GM21825 (cell line): ENCODE data around the gene SIPA1L2.
"Not testable (repeated sequence)": the region's sequence is repeated elsewhere in the genome, so short reads cannot be mapped to it uniquely, and the experiment has no call there.

Source experiments
- ATAC-seq: cut with Tn5 transposase; IDR thresholded peaks from one replicate; pipeline ENCODE4 v1.9.1; 2021; ENCODE audit warnings: mild to moderate bottlenecking, moderate library complexity; ENCODE audit not compliant: unreplicated experiment

The SIPA1L2 gene

DNA sequence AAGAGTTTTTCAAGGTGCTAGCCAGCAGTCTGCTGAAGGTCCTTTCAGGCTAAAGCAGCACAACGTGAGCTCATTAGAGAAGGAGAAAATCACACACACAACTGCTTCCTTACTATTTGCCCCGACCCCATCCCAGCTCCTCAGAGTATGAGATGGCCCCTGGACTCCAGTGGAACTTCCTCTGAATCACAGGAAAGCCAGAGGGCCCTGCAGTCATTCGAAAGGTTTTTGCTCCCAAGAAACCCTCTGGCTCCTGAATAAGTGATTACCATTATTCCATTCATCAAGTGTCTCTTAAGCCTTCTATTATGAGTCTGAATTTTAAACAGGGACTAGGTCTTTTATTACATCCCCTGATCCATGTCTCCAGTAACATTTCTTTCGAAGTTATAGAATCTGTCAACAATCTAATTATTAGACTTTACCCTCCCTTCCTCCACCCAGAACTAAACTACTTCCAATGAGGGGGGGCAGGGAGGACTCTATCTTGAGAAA, 14.6 kb downstream of the SIPA1L2 start:
- ATAC-seq, result no peak

DNA sequence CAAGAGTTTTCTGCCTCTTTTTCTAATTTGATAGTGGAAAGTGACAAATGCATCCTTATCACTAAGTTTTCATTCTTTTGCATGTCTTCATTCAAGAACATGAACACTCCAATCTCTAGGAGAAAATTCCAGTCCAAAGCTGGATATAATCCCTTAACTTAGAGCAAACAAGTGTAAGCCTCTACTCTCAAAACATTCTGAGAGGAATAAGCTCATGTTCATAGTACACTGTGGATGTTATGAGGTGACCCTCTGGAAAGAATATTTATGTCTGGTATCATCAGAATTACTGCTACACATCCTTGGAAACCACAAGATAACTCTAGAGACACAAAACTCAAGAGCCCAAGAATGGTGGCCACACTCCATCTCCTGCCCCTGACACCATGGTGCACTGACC, 15.1 kb downstream of the SIPA1L2 start:
- no peak for ATAC-seq

DNA sequence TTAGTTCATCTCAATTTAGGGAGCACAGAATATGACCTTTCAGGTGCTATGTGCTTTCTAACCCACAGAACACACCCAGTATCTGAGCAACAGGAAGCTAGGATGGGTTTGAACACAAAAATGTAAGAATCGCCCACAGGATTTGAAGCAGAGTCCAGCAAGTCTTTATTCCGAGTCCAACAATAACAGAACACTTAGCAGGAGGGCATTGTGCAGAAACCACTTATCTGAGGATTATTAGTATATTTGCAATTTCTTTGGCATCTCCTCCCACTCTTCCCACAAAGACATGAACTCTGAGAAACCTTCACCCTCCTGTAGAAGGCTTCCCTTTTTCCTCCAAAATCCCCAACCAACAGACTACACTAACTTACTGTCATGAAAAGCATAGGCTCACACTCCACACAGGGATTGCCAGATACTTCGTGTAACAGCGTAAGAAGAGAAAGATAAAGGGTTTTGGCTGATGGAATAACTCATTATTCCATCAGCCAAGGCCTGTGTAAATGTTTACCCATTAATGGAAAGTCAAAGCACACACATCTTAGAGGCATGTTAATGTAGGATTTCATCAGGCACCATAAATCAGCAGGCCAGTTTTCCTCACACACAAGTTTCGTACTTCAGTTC, 16.1 kb downstream of the SIPA1L2 start:
- ATAC-seq, result no peak

- ATAC-seq, result not testable (repeated sequence)
Observed at GRCh38 chr1:232612836-232613235, 17.1 kb downstream of the SIPA1L2 start.

DNA sequence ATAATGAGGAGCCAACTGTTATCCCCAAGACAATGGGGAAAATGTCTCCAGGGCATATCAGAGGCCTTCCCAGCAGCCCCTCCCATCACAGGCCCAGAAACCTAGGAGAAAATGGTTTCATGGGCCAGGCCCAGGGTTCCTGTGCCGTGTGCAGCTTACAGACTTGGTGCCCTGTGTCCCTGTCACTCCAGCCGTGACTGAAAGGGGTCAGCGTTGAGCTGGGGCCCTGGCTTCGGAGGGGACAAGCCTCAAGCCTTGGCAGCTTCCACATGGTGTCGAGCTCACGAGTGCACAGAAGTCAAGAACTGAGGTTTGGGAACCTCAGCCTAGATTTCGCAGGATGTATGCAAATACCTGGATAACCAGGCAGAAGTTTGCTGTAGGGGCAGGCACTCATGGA, 18.1 kb downstream of the SIPA1L2 start:
- ATAC-seq, result no peak

GRCh38 chr1:232610902-232611745, 18.8 kb downstream of the SIPA1L2 start:
- not testable (repeated sequence) for ATAC-seq

- ATAC-seq, result no peak
Observed at GRCh38 chr1:232610192-232610901, 19.6 kb downstream of the SIPA1L2 start.

GRCh38 chr1:232608427-232608826, 21.5 kb downstream of the SIPA1L2 start:
- no peak for ATAC-seq

DNA sequence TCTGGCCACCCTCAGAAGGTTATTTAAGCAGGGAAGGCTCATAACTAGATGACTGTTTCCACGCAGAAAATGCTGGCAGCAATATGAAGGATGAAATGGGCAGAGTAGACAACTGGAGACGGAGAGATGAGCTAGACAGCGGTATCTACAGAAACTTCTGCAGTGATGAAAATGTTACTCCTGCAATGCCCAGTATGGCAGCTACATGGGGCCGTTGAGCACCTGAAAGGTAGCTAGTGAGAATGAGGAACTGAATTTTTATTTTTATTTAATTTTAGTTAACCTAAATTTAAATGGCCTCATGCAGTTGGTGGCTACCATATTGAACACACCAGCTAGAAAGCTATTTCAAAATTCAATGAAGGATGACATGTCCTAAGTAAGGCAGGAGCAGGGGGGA, 27.3 kb downstream of the SIPA1L2 start:
- no peak for ATAC-seq

- no peak for ATAC-seq
Observed at GRCh38 chr1:232600424-232601258, 29.3 kb downstream of the SIPA1L2 start.

- ATAC-seq, result peak; percentile 60
Observed at GRCh38 chr1:232599178-232600041, 30.5 kb downstream of the SIPA1L2 start.

- ATAC-seq, result no peak
Observed at GRCh38 chr1:232598837-232599177, 31.1 kb downstream of the SIPA1L2 start.

DNA sequence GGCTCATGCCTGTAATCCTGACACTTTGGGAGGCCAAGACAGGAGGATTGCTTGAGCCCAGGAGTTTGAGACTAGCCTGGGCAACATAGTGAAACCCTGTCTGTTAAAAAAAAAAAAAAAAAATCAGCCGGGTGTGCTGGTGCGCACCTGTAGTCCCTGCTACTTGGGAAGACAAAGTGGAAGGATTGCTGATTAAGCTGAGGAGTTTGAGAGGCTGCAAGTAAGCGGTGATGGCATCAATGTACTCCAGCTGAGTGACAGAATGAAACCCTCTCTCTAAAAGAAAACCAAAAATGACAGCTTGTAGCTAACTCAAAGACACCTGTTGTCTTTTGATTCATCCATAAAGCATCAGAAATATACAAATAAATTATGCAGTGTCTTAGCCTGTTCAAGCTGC, 31.8 kb downstream of the SIPA1L2 start:
- ATAC-seq, result no peak

- peak; percentile 39 for ATAC-seq
Observed at GRCh38 chr1:232597721-232598120, 32.2 kb downstream of the SIPA1L2 start.

- ATAC-seq, result peak; percentile 57
Observed at GRCh38 chr1:232596666-232597303, 33.1 kb downstream of the SIPA1L2 start.

- no peak for ATAC-seq
Observed at GRCh38 chr1:232594768-232595698, 34.9 kb downstream of the SIPA1L2 start.

- ATAC-seq, result no peak
Observed at GRCh38 chr1:232593717-232594502, 36.0 kb downstream of the SIPA1L2 start.
